Natural killer cell (primary cell): Measurements from ENCODE around the gene RRP15. TPM values are rescaled to one million over a fixed set of nuclear protein-coding genes. Genes with fewer than 3 reads are reported as not detected.
A peak's percentile ranks its signal among the peaks of the same experiment; 100 is the strongest.

Source experiments
- ATAC-seq, 3 donors: fragments of 150-1000 bp in 2 of 3; fragments of 200-7000 bp in 1 of 3; cut with Tn5 transposase; 1 replicate in 1 of 3; 2 replicates in 2 of 3; pipeline ENCODE4 v1.10.0; 2021; ENCODE audit warnings: mild to moderate bottlenecking in 2 of 3, moderate library complexity in 2 of 3
- DNase-seq, 2 donors: peaks; one replicate each; pipeline versions ENCODE4 v3.0.0 to v3.0.0-alpha.2; 2013 to 2021; ENCODE audit warnings: mixed read lengths in 1 of 2
- H3K27ac ChIP-seq: one replicate; pipeline ENCODE4 v1.5.1; 2013; ENCODE audit warnings: mild to moderate bottlenecking, low read length
- H3K27me3 ChIP-seq: one replicate; pipeline ENCODE4 v1.6.1; 2013; ENCODE audit warnings: low read length; ENCODE audit not compliant: control insufficient read depth, insufficient read depth
- H3K36me3 ChIP-seq: one replicate; pipeline ENCODE4 v1.6.1; 2013; ENCODE audit warnings: low read length; ENCODE audit not compliant: control insufficient read depth, insufficient read depth
- H3K4me1 ChIP-seq: one replicate; pipeline ENCODE4 v1.6.1; 2013; ENCODE audit warnings: low read length; ENCODE audit not compliant: control insufficient read depth, insufficient read depth
- H3K4me3 ChIP-seq: one replicate; pipeline ENCODE4 v1.5.1; 2013; ENCODE audit warnings: low read length
- H3K9me3 ChIP-seq: one replicate; pipeline ENCODE4 v1.6.1; 2013; ENCODE audit warnings: low read length; ENCODE audit not compliant: control insufficient read depth, insufficient read depth
- H3K27ac Mint-ChIP-seq, 2 donors: one replicate each; pipeline ENCODE4 v1.8.0; 2022; ENCODE audit warnings: mild to moderate bottlenecking in 2 of 2, mixed read lengths in 2 of 2, moderate library complexity in 1 of 2
- H3K27me3 Mint-ChIP-seq, 2 donors: one replicate each; pipeline ENCODE4 v1.8.0; 2022; ENCODE audit warnings: low read depth in 2 of 2, mixed read lengths in 2 of 2
- H3K36me3 Mint-ChIP-seq: one replicate; pipeline ENCODE4 v1.8.0; 2022; ENCODE audit warnings: mixed read lengths
- H3K4me1 Mint-ChIP-seq, 2 donors: one replicate each; pipeline ENCODE4 v1.8.0; 2022; ENCODE audit warnings: mixed read lengths in 2 of 2
- H3K4me3 Mint-ChIP-seq: one replicate; pipeline ENCODE4 v1.8.0; 2022; ENCODE audit warnings: mild to moderate bottlenecking, moderate library complexity, mixed read lengths
- H3K9me3 Mint-ChIP-seq, 2 donors: one replicate each; pipeline ENCODE4 v1.8.0; 2022; ENCODE audit warnings: mixed read lengths in 2 of 2
- WGBS: methylation state at CpG from one replicate; pipeline ENCODE4 v1.1.7; 2013; ENCODE audit warnings: missing lambda C conversion rate; ENCODE audit not compliant: insufficient coverage; 5-methylcytosine and 5-hydroxymethylcytosine counted together
- intact Hi-C: fragments of 100-400 bp; cut with micrococcal nuclease; formaldehyde crosslinking; loops from one replicate; pipeline ENCODE4 v1.14.2; 2022
- total RNA-seq, 4 donors: library from RNA; stranded (reverse); fragments of 120-200 nt in 1 of 4; gene quantifications; one replicate each; pipeline versions ENCODE4 v1.2.3 to v1.2.4, GENCODE V29; 2013 to 2022
- TF ChIP-seq, protein P1 (sequence below): fragments of 200-600 bp; IDR thresholded peaks from one replicate; pipeline ENCODE4 v1.8.0; 2022; ENCODE audit warnings: antibody characterized with exemption

RRP15 gene, protein sequence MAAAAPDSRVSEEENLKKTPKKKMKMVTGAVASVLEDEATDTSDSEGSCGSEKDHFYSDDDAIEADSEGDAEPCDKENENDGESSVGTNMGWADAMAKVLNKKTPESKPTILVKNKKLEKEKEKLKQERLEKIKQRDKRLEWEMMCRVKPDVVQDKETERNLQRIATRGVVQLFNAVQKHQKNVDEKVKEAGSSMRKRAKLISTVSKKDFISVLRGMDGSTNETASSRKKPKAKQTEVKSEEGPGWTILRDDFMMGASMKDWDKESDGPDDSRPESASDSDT
- total RNA-seq, result 10 to 100 TPM in 2 of 3 donors, 1 to 10 TPM in 1; 9.2 to 15.3 (median 13.3) TPM
- 20.7 TPM for total RNA-seq (2013)

GRCh38 chr1:218284917-218285635 lies at the start of gene RRP15:
Gene RRP15 (plus strand): TSS chr1:218285293. CDS start chr1:218285317, 24 bp downstream.
- TF ChIP-seq, protein P1, sequence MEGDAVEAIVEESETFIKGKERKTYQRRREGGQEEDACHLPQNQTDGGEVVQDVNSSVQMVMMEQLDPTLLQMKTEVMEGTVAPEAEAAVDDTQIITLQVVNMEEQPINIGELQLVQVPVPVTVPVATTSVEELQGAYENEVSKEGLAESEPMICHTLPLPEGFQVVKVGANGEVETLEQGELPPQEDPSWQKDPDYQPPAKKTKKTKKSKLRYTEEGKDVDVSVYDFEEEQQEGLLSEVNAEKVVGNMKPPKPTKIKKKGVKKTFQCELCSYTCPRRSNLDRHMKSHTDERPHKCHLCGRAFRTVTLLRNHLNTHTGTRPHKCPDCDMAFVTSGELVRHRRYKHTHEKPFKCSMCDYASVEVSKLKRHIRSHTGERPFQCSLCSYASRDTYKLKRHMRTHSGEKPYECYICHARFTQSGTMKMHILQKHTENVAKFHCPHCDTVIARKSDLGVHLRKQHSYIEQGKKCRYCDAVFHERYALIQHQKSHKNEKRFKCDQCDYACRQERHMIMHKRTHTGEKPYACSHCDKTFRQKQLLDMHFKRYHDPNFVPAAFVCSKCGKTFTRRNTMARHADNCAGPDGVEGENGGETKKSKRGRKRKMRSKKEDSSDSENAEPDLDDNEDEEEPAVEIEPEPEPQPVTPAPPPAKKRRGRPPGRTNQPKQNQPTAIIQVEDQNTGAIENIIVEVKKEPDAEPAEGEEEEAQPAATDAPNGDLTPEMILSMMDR, result no peak
- H3K27me3 ChIP-seq, result peaks cover 2% of the 10 kb centered on the region
- H3K9me3 Mint-ChIP-seq, result no peaks in the 10 kb centered on the region
- peak within 1 kb of the TSS; percentile 98 for H3K4me3 Mint-ChIP-seq
- H3K36me3 Mint-ChIP-seq, result peaks cover 7% of the 10 kb centered on the region
- no peaks in the 10 kb centered on the region for H3K9me3 ChIP-seq
- intact Hi-C loops, result no loop called here
- peaks cover 26 to 27% of the 10 kb centered on the region in 2 donors for H3K4me1 Mint-ChIP-seq
- H3K27ac Mint-ChIP-seq, result peak within 1 kb of the TSS; percentile 90
- DNase-seq (peak; percentile 73 to 90), ATAC-seq (peak; percentile 95 to 97 (median 97))
- H3K36me3 ChIP-seq, result no peaks in the 10 kb centered on the region
- under 1% methylated on average over 45 of the region's 45 CpGs for WGBS
- H3K27me3 Mint-ChIP-seq, result peaks cover 7 to 9% of the 10 kb centered on the region in 2 donors
- H3K4me1 ChIP-seq, result peaks cover 6% of the 10 kb centered on the region
- peak within 1 kb of the TSS; percentile 73 for H3K4me3 ChIP-seq
- peak within 1 kb of the TSS; percentile 68 for H3K27ac ChIP-seq

- no peaks in the 10 kb centered on the region for H3K36me3 ChIP-seq
- ATAC-seq (no peak), DNase-seq (no peak)
- TF ChIP-seq, protein P1, result no peak
- H3K4me3 ChIP-seq, result no peak overlapping the region
- H3K27me3 Mint-ChIP-seq, result peaks cover 0 to 3% of the 10 kb centered on the region in 2 donors
- intact Hi-C loops, result no loop called here
- no peaks in the 10 kb centered on the region for H3K27me3 ChIP-seq
- H3K4me1 Mint-ChIP-seq, result no peaks in the 10 kb centered on the region
- no peak overlapping the region for H3K27ac ChIP-seq
- WGBS, result 53% methylated on average over 2 of the region's 3 CpGs
- H3K9me3 ChIP-seq, result no peaks in the 10 kb centered on the region
- no peaks in the 10 kb centered on the region for H3K36me3 Mint-ChIP-seq
- H3K4me3 Mint-ChIP-seq, result no peak overlapping the region
- H3K27ac Mint-ChIP-seq, result no peak overlapping the region
- no peaks in the 10 kb centered on the region for H3K9me3 Mint-ChIP-seq
- no peaks in the 10 kb centered on the region for H3K4me1 ChIP-seq
Observed at GRCh38 chr1:218242171-218242570, 42.9 kb upstream of the RRP15 start.

- Mint-ChIP-seq H3K36me3 (no peaks in the 10 kb centered on the region), H3K27me3 (peaks cover 12 to 33% of the 10 kb centered on the region in 2 donors), H3K27ac (no peak overlapping the region), H3K4me1 (no peaks in the 10 kb centered on the region), H3K4me3 (no peak overlapping the region), H3K9me3 (no peaks in the 10 kb centered on the region)
- Histone ChIP-seq H3K4me1 (no peaks in the 10 kb centered on the region), H3K4me3 (no peak overlapping the region), H3K27ac (no peak overlapping the region), H3K36me3 (no peaks in the 10 kb centered on the region), H3K27me3 (no peaks in the 10 kb centered on the region), H3K9me3 (no peaks in the 10 kb centered on the region)
- TF ChIP-seq, protein P1, result no peak
- intact Hi-C loops, result no loop called here
- no peak for ATAC-seq
- DNase-seq, result no peak
Observed at GRCh38 chr1:218247339-218247738, 37.8 kb upstream of the RRP15 start.
